ENCODE results near the gene SMAP1.

SMAP1 gene

GRCh38 chr6:70903665-70904452, 236.2 kb downstream of the SMAP1 start:
- no peak for DNase-seq

- DNase-seq = no peak
Measured at GRCh38 chr6:70905742-70906141, 238.1 kb downstream of the SMAP1 start.
